HG03196 (cell line): ENCODE data around the gene TMEM229B.
"Not testable (repeated sequence)": the region's sequence is repeated elsewhere in the genome, so short reads cannot be mapped to it uniquely, and the experiment has no call there.

ENCODE experiments used
- ATAC-seq: cut with Tn5 transposase; IDR thresholded peaks from one replicate; pipeline ENCODE4 v1.9.1; 2021; ENCODE audit not compliant: unreplicated experiment

TMEM229B gene

DNA sequence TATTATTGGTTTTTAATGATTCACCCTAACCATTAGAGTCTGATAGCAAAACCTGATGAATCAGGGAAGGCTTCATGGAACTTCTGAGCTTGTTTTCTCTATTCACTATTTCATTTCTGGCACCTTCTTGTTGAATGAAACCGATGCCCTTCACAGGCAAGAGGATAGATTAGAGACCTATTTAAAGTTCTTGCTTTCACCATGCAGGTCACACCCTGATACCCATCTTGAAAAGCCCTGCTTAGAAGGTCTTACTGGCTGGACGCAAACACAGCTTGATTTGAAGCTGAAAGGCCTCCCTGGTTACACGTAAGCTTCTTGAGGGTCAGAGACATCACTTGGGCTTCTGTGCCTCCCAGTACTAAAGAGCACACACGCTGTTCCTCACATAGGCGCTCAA lies 29.2 kb downstream of the TMEM229B start:
- ATAC-seq = no peak

DNA sequence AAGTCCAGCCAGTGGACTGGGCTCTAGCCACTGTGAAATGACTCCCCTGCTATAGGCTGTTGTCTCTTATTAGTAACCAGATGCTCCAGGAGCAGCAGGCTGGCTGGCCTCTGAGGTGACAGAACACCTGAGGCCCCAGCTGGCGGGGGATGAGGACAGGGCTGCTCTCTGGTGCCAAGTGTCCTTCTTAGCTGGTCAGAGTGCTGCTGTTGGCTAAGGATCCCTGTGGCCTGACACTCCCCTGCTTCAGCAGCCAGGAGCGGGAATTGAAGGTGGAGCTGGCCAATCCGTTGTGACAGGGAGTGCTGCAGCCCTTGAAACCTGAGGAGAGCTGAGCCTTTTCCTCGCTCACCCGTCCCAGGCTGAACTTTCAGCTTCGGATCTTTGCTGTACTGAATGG lies 30.7 kb downstream of the TMEM229B start:
- ATAC-seq = no peak

DNA sequence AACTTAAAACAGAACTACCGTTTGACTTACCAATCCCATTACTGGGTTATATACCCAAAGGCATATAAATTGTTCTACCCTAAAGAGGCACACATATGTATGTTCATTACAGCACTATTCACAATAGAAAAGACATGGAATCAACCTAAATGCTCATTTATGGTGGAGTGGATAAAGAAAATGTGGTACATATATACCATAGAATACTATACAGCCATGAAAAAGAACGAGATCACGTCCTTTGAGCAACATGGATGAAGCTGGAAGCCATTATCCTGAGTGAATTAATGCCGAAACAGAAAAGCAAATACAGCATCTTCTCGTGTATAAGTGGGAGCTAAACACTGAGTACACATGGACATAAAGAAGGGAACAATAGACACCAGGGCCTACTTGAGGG lies 31.8 kb downstream of the TMEM229B start:
- ATAC-seq = no peak

DNA sequence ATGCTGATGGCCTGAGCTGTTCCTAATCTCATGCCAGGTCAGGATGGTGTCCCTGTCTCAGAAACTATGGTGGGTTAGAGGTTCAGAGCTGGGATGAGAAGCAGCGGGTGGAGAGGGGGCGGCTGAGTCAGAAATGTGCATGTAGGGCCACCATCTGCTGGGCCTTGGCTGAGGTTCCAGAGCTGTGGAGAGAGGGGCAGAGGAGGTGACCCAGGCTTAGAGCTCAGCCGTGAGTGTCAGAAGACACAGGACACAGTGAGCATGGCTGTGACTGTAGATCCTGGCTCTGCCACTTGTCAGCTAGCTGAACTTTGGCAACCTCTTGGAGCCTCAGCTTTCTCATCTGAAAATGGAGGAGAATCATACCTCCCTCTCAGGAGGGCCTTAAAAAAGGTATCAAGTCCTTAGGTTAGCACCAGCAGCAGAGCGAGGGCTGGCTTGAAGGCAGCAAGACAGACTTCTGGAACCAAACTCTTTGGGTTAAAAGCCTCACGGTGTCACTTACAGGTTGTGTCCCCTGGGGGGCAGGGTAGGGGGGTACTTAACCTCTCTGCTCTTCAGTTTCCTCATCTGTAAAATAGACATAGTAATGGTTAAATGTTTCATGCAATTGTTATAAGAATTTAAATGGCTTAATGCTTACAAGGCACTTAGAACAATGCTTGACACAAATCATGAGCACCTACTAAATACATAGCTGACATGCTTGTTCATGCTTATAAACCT lies 34.8 kb downstream of the TMEM229B start:
- no peak for ATAC-seq

DNA sequence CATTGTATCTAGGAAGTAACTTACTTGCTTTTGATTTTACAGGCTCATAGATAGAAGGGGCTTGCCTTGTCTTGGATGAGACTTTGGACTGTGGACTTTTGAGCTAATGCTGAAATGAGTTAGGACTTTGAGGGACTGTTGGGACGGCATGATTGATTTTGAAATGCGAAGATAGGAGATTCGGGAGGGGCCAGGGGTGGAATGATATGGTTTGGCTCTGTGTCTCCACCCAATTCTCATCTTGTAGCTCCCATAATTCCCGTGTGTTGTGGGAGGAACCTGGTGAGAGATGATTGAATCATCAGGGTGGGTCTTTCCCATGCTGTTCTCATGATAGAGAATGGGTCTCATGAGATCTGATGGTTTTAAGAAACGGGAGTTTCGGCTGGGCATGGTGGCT lies 36.9 kb downstream of the TMEM229B start:
- ATAC-seq = not testable (repeated sequence)

DNA sequence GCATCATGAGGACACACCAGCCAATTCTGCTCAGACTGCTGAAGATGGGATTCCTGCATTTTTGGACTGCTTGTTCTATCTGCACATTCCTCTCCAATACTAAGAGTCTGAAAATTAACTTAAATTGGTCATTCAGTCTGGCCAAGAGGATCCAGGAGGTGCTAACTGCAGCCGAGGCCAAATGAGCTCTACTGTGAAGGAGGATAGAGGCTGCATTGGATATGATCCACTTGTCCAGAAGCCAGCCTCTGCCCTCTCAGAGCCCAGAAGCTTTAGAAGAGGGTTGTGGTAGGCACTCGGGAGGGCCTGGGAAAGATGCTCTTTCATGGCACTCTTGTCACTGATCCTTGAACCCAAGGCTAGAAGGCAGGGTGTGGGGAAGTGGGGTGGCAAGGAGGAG lies 39.4 kb downstream of the TMEM229B start:
- ATAC-seq = no peak

DNA sequence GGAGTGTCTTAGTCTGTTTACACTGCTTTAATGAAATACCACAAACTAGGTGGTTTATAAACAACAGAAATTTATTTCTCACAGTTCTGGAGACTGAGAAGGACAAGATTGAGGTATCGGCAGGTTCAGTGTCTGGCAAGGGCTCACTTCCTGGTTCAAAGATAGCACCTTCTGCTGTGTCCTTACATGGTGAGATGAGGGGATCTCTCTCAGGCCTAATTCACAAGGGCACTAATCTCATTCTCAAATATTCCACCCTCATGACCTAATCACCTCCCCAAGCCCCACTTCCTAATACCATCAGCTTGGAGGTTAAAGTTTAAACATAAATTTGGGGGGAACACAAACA lies 41.5 kb downstream of the TMEM229B start:
- ATAC-seq = no peak

DNA sequence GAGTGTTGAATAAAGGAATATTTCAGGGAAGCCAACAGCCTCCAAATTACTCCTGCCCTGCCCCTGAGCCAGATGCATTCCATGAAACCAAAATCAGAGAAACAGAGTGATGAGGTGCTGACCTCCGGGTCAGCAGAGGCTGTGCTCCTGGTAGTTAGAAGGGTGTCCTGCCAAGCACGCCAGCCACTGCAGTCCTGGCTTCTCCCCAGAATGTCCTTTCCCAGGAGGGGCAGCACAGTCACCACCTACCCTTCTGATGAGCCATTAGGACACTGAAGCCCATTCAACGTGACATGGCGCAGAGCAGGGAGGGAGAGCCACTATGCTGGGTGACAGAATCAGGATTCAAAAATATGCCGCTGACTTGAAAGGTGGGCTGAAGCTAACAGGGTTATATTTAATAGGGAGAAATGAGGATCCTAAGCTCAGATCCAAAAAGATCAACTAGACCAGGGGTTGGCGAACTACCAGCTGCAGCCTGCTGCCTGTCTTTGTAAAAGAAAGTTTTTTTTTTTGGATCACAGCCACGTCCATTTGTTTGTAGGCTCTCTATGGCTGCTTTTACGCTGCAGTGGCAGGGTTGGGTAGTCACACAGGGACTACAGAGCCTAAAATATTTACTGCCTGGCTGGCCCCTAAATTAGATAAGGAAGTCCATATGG lies 42.0 kb downstream of the TMEM229B start:
- no peak for ATAC-seq

DNA sequence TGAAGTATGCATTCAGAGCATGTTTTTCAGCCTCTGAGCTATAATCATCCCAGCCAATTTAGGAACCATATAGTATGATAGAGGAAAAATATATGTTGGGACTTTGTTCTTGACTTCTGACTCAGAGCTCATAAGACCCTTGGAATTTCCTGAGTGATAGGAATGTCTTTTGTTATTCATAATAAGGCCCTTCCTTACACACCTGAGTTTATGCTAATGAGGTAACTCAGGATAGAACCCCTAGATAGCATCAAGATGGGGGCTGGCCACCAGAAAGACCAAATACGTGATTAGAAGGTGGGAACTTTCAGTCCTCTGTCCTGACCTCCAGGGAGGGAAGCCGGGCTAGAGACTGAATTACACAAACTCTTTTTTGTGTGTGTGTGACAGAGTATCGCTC lies 44.1 kb downstream of the TMEM229B start:
- no peak for ATAC-seq

DNA sequence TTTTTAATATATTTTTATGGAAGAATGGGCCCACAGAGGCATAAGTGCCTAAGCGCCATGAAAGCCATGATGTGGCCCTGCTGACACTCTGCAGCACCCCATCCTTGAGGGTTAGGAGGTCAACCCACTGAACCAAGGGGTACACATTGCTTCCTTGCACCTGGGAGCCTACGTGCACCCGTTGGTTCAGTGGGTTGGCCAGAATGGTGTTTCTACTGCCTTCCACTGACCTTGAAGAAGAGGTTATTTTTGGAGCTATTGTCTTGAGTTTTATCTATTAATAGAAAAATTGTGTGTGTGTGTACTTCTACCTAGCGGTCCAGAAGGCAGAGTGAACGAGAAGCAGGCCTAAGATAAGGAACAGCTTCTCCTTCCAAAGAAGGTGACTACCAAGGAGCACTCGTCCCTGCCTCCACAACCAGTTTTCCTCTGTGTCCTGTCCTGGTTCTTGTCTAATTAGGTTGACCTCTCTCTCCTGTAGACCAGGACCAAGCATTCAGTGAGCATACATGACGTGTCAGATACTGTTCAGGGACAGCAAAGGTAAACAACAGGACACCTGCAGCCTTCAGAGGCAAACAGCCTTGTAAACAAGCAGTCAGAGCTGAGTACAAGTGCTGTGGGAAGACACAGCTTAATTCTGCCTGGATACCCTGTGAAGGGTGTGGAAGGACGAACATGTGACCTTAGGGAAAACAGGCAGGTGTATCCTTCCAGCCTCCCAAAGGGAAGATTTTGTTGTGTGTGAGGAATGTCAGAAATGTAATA lies 46.2 kb downstream of the TMEM229B start:
- ATAC-seq = no peak

DNA sequence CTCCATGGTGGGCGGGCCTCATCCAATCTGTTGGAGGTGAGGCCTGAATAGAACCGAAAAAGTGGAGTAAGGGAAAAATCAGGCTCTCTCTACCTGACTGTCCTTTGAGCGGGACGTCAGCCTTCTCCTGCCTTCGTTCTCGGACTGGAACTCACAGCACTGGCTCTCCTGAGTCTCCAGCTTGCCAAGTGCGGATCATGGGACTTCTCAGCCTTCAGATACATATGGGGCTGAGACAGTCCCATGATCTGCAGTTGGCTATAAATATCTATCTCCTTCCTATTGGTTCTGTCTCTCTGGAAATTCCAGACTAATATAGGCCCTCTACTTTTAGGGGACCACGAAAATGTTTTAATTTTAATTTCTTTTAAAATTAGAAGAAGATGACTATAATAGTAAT lies 46.8 kb downstream of the TMEM229B start:
- ATAC-seq = no peak

DNA sequence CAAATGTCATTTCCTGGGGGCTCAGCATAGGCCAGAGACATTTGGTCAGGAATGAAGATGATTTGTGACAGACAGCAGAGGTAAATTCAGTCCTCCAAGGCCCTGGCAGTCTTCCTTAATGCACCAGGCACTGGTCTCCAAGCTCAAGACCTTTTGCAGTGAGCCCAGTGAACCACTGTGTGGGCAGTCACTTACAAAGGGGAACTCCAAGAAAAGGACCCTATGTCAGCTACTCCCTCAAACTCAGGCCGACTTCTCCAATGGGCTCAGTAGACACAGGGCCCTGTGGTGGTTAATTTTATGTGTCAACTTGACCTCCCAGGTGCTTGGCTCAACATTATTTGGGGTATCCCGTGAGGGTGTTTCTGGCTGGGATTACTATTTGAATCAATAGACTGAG lies 47.3 kb downstream of the TMEM229B start:
- no peak for ATAC-seq

DNA sequence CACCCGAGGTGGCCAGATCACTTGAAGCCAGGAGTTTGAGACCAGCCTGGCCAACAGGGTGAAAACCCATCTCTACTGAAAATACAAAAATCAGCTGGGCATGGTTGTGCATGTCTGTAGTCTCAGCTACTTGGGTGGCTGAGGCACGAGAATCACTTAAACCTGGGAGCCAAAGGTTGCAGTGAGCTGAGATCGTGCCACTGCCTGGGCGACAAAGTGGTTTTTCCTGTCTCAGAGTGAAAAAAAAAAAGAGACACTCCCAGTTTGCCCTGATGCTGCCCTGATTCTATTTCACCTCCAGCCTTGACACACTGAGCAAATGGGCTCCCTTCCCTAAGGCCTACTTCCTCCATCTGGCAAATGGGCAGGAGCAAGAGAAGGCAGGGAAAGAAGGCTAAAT lies 48.0 kb downstream of the TMEM229B start:
- no peak for ATAC-seq

DNA sequence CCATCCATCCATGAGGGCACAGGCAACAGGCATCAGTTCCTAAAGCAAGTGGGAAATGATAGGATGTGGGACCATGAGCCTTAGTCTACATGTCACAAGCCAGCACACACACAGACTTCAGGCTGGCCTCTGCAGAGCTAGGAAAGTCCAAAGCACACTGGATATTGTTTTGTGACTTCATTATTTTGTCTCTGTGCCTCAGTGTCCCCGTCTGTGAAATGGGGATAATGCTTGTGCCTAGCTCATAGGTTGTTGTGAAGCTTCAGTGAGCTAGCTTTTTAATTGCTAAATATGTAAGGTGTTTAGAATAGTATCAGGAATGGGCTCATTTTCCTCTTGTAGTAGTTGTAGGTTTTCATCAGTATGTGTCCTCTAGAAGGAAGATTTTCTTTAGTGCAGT lies 49.6 kb downstream of the TMEM229B start:
- ATAC-seq = no peak

DNA sequence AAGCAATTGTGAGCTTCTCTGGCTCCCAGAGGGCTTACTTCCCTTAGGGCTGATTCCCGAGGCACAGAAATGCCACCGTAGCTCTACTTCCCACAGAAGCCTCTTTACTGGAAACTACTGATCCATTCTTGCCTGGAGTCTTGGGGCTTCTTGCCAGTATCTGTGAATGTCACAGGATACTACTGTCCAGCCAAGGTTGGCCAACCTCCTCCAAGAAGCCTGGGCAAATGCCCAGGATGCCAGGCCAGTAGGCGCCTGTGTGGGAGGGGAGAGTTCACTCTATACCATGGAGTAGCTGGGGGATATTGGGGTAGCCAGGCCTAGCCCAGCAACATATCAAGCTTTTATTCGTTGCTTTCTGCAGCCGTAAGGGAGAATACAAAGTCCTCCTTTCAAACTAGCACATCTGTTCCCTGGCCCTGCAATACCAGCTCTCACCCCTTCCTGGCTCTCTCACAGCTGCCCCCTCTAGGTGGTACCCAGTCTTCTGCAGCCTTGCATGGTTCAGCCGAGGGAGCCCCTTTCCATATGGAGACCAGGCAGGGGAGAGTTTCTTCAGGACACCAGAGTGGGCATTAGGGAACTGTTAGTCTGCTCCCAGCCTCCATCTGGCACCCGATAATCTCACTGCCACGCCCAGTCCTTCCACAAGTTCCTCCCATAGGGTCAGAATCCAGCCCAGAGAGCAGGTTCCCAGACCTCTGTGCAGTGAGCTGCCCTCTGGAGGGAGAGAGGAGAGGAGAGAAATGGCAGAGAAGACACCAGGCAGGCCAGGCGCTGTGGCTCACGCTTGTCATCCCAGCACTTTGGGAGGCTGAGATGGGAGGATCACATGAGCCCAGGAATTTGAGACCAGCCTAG lies 52.3 kb downstream of the TMEM229B start:
- ATAC-seq = no peak

DNA sequence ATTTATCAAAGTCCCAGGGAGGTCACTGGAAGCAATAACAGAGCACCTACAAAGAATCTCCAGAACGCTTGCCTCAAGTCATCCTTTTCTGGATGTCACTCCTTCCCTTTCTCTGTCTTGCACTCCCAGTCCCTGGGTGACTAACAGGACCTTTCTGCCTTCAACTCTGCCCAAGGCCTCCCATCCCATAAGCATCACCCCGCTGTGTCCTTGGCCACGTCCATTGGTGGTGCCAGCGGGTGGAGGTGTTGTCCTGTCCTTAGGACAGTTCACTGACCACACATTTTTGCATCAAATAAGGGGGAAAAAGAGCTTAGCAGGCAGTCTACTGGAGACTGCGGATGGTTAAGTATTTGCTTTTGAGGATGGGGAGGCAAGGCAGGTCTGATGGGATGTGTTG lies 52.9 kb downstream of the TMEM229B start:
- ATAC-seq = no peak

DNA sequence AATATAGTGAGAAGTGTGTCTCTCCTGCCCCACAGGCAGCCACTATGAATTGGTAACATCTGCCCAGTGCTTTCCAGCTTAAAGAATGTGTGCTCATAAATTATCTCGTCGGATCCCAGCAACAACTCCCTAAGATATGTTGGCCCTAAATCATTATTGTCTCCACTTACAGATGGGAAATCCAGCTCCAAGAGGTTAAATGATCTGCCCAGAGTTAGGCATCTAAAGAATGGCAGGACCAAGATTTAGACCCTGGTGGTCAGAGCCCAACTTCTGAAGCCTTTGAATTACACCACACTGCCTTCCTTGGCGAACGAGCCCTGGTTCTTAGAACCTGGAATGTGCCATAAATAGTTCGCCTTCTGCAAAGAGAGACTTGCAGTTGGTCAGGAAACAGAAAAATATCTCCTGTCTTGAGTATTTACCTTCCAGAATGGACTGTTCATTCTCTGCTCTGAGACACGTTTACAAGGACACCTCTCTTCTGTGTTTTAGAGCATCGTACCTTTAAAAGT lies 56.4 kb downstream of the TMEM229B start:
- no peak for ATAC-seq

DNA sequence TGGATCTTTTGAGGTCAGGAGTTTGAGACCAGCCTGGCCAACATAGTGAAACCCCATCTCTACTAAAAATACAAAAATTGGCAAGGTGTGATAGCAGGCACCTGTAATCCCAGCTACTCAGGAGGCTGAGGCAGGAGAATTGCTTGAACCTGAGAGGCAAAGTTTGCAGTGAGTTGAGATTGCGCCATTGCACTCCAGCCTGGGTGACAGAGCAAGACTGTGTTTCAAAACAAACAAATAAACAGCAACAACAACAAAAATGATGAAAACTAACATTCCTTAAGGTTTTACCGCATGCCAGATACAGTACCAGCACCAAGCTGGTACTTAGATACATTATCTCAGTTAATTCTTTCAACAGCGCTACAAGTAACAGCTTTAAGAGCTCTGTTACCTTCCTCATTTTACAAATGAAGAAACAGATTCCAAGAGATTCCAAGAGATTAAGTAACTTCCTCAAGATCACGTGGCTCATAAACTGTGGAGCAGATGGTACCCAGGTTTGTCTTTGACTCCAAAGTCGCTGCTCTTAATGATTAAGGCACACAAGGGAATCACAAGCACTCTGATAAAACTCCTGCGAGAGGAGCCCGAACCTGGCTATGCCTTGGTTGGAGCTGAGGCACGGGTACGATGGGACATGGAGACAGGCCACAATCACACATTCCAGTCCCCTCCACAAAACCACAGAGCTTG lies 58.9 kb downstream of the TMEM229B start:
- ATAC-seq = no peak

DNA sequence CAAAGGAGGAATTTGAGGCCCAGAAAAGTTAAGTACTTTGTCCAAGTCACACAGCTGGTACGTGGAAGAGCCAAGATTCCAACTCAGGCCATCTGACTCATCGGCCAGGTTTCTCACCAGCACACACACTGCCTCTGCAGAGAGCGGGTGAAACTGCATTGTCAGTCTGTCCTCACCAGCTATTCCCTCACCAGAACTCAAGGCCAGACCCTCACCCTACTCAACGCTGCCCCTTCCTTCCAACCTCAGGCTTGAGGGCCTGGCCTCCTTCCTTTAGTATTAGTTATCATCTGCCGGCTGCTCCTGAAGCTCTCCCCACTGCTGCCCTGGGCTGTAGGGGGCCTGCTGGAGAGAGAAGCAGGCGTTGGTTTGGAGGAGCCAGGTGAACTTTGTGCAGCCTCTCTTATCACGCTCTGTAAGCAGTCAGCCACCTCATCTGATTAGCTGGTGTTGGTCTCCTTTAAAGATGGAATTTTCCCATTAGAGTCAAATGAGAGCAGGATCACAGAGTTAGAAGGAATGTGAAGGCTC lies 60.0 kb downstream of the TMEM229B start:
- no peak for ATAC-seq

DNA sequence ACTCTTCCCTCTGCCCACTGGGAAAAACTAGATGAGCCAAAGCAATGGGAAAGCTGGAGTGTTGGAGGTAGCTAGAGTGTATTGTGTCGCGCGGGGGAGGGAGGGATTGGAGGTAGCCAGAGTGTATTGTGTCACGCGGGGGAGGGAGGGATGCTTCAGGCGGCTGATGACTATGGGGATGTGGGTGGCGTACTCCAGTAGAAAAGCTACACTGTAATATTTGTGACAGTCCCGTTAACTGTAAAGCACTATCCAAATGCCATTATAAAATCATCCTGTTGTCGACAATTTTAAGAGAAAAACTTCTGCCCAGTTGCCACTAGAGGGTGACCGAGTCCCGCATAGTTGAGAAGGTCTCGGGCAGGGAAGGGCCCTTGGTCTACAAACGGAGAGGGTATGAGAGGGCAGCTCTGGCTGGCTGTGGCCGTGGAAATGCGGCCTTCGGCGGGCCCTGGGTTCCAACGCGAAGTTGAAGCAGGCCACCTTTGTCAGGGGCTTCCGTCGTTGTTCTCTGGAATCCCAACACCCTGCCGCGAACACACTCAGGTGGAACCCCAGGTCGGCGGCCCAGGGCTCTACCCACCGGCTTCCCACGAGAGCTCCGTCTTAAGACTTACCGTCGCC lies 61.4 kb downstream of the TMEM229B start:
- ATAC-seq = no peak
